ENCODE data around the gene ASS1. TPM values are rescaled to one million over a fixed set of nuclear protein-coding genes. Genes with fewer than 3 reads are reported as not detected.
"Not testable (repeated sequence)": the region's sequence is repeated elsewhere in the genome, so short reads cannot be mapped to it uniquely, and the experiment has no call there.

The ASS1 gene
- total RNA-seq (10 to 100 TPM; 37.6 to 88.3 (median 52.9) TPM), polyA plus RNA-seq (77.8 TPM)
- long read RNA-seq, donor 1, transcript ASS1-201 (15 exons, 1,564 nt), result major isoform, 81 of 106 reads
- long read RNA-seq, donor 1, transcript ASS1-203 (16 exons, 1,548 nt), result minor isoform, 7 of 106 reads
- long read RNA-seq, donor 1, partial matches to known transcripts, result 6 of 106 reads
- long read RNA-seq, donor 1, other reads (novel, unspliced or antisense), result 12 of 106 reads
- long read RNA-seq, donor 2, transcript ASS1-201 (15 exons, 1,564 nt), result major isoform, 33 of 43 reads
- long read RNA-seq, donor 2, partial matches to known transcripts, result 0 of 43 reads
- long read RNA-seq, donor 2, other reads (novel, unspliced or antisense), result 8 of 43 reads
- long read RNA-seq, donor 3, transcript ASS1-201 (15 exons, 1,564 nt), result major isoform, 446 of 577 reads
- long read RNA-seq, donor 3, transcript ASS1-203 (16 exons, 1,548 nt), result minor isoform, 24 of 577 reads
- long read RNA-seq, donor 3, partial matches to known transcripts, result 44 of 577 reads
- long read RNA-seq, donor 3, other reads (novel, unspliced or antisense), result 63 of 577 reads
- long read RNA-seq, donor 4, transcript ASS1-201 (15 exons, 1,564 nt), result major isoform, 48 of 58 reads
- long read RNA-seq, donor 4, partial matches to known transcripts, result 4 of 58 reads
- long read RNA-seq, donor 4, other reads (novel, unspliced or antisense), result 6 of 58 reads

DNA sequence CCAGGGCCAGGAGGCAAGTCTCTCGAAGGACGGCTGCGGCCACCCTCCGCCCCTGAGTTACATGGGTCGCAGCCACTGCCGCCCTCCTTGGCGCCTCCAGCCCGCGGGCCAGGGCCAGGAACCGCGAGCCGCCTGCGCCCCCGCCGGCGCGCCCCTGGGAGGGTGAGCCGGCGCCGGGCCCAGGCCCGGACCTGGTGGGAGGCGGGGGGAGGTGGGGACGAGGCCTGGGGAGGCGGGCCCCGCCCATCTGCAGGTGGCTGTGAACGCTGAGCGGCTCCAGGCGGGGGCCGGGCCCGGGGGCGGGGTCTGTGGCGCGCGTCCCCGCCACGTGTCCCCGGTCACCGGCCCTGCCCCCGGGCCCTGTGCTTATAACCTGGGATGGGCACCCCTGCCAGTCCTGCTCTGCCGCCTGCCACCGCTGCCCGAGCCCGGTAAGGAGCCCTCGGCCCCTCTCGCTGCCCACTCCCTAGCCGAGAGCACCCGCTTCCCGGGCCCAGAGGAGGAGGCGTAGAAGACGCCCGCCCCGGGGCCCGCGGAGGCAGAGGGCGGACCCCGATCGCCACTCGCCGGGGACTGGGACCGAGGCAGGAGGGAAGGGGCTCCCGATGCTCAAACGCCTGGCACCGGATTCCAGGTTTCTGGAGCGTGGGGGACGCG is at the start of gene ASS1:
Gene ASS1 (plus strand): TSS at position 397 of the 657 bp plus-strand sequence. CDS start 7,268 bp downstream, outside the sequence.
- peak within 1 kb of the TSS; percentile 81 for H3K4me3 ChIP-seq (ENCODE audit: low read length)
- peak within 1 kb of the TSS; percentile 64 for H3K27ac ChIP-seq (ENCODE audit: low read length)
- ATAC-seq, result peak; percentile 71 to 77
- H3K9me3 ChIP-seq (ENCODE audit: control insufficient read depth, low read length), result no peaks in the 10 kb centered on the region
- under 1% methylated on average over 65 of the region's 66 CpGs for WGBS
- intact Hi-C loops (cut with DNase I), result no loop called here
- H3K4me1 ChIP-seq (ENCODE audit: control insufficient read depth, insufficient read depth, low read length), result peaks cover 7% of the 10 kb centered on the region
- no peaks in the 10 kb centered on the region for H3K27me3 ChIP-seq (ENCODE audit: control insufficient read depth, insufficient read depth)
- peak; percentile 80 to 90 (median 89) for DNase-seq

GRCh38 chr9:130395810-130396435 is 48.8 kb upstream of the ASS1 start:
- intact Hi-C loops (cut with DNase I), result no loop called here
- H3K27me3 ChIP-seq (ENCODE audit: control insufficient read depth, insufficient read depth), result no peaks in the 10 kb centered on the region
- ATAC-seq (no peak), DNase-seq (no peak)
- WGBS, result 92% methylated on average over 26 of the region's 26 CpGs
- no peaks in the 10 kb centered on the region for H3K9me3 ChIP-seq (ENCODE audit: control insufficient read depth, low read length)
- H3K4me1 ChIP-seq (ENCODE audit: control insufficient read depth, insufficient read depth, low read length), result no peaks in the 10 kb centered on the region
- no peak overlapping the region for H3K27ac ChIP-seq (ENCODE audit: low read length)
- no peak overlapping the region for H3K4me3 ChIP-seq (ENCODE audit: low read length)

- Histone ChIP-seq H3K27ac (ENCODE audit: low read length) (no peak overlapping the region), H3K27me3 (ENCODE audit: control insufficient read depth, insufficient read depth) (no peaks in the 10 kb centered on the region), H3K9me3 (ENCODE audit: control insufficient read depth, low read length) (no peaks in the 10 kb centered on the region), H3K4me3 (ENCODE audit: low read length) (no peak overlapping the region), H3K4me1 (ENCODE audit: control insufficient read depth, insufficient read depth, low read length) (no peaks in the 10 kb centered on the region)
- ATAC-seq, result no peak
- DNase-seq, result no peak
- WGBS, result 94% methylated on average over 4 of the region's 4 CpGs
- intact Hi-C loops (cut with DNase I), result no loop called here
Observed at GRCh38 chr9:130396581-130396980, 48.2 kb upstream of the ASS1 start.

- H3K27me3 ChIP-seq (ENCODE audit: control insufficient read depth, insufficient read depth), result no peaks in the 10 kb centered on the region
- no peaks in the 10 kb centered on the region for H3K4me1 ChIP-seq (ENCODE audit: control insufficient read depth, insufficient read depth, low read length)
- H3K27ac ChIP-seq (ENCODE audit: low read length), result no peak overlapping the region
- 84% methylated on average over 17 of the region's 17 CpGs for WGBS
- no peak for DNase-seq
- ATAC-seq, result no peak
- no peaks in the 10 kb centered on the region for H3K9me3 ChIP-seq (ENCODE audit: control insufficient read depth, low read length)
- intact Hi-C loops (cut with DNase I), result no loop called here
- H3K4me3 ChIP-seq (ENCODE audit: low read length), result no peak overlapping the region
Observed at GRCh38 chr9:130398487-130399240, 46.1 kb upstream of the ASS1 start.

DNA sequence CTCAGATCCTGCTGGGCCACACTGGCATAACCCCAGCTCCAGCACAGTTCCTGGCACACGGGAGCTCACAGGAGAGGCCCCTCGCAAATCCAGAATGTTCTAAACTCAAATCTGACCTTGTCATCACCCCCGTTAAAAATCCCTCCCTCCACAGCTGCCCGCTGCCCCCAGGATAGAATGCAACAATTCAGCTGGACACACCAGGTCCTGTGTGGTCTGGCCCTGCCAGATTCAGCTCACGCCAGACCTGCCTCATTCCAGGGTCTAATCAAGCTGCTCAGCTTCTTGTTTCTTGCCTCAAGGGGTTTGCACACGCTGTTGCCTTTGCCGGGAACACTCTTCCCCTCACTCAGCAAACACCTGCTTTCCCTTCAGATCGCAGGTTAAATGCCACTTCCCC is 45.0 kb upstream of the ASS1 start:
- Histone ChIP-seq H3K27me3 (ENCODE audit: control insufficient read depth, insufficient read depth) (no peaks in the 10 kb centered on the region), H3K9me3 (ENCODE audit: control insufficient read depth, low read length) (no peaks in the 10 kb centered on the region), H3K4me3 (ENCODE audit: low read length) (no peak overlapping the region), H3K27ac (ENCODE audit: low read length) (no peak overlapping the region), H3K4me1 (ENCODE audit: control insufficient read depth, insufficient read depth, low read length) (no peaks in the 10 kb centered on the region)
- ATAC-seq, result no peak
- 77% methylated on average over 8 of the region's 8 CpGs for whole genome bisulfite sequencing
- DNase-seq, result no peak
- intact Hi-C loops (cut with DNase I), result no loop called here

DNA sequence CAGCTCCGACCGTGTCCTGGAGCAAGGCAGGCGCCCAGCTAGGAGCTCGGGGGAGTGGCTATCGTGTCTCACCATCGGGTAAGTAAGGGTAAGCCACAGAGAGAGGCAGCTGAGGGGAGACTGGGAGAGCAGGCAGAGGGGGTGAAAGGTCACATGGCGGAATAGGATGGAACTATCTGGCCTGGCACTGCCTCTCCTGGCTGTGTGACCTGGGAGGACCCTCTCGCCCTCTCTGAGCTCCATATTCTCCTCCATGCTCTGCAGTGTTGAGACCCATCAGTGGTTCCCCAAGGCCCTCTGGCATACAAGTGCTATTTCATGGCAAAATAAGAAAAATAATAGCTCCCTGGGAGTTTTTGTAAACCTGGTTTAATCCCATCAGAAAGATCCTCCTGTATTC is 43.9 kb upstream of the ASS1 start:
- DNase-seq (peak in 1 of 3 donors; percentile 48), ATAC-seq (no peak)
- Histone ChIP-seq H3K27me3 (ENCODE audit: control insufficient read depth, insufficient read depth) (no peaks in the 10 kb centered on the region), H3K4me1 (ENCODE audit: control insufficient read depth, insufficient read depth, low read length) (no peaks in the 10 kb centered on the region), H3K9me3 (ENCODE audit: control insufficient read depth, low read length) (no peaks in the 10 kb centered on the region), H3K27ac (ENCODE audit: low read length) (no peak overlapping the region), H3K4me3 (ENCODE audit: low read length) (no peak overlapping the region)
- intact Hi-C loops (cut with DNase I), result no loop called here
- WGBS, result 93% methylated on average over 8 of the region's 8 CpGs

- H3K9me3 ChIP-seq (ENCODE audit: control insufficient read depth, low read length); H3K27me3 ChIP-seq (ENCODE audit: control insufficient read depth, insufficient read depth); H3K4me1 ChIP-seq (ENCODE audit: control insufficient read depth, insufficient read depth, low read length); H3K27ac ChIP-seq (ENCODE audit: low read length); H3K4me3 ChIP-seq (ENCODE audit: low read length); intact Hi-C loops (cut with DNase I); DNase-seq; ATAC-seq: not testable (repeated sequence)
- 93% methylated on average over 3 of the region's 3 CpGs for WGBS
Observed at GRCh38 chr9:130401742-130402141, 43.0 kb upstream of the ASS1 start.

DNA sequence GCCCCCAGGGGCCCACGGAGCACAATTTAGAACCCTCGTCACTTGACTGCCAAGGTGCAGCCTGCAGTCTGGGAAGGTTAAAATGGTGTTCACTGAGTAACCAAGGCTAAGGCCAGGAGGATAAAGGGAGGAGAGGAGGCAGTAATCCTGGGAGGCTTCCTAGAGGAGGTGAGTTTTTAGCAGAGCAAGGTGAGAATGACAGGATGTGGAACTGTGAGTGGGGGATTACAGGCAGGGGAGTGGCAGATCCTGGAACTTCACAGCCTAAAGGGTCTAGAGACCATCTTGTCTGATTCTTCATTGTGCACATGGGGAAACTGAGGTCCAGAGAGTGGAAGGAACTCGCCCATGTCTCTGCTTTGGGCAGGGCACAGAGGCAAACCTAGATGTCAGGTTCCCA is 42.5 kb upstream of the ASS1 start:
- H3K27ac ChIP-seq (ENCODE audit: low read length), result no peak overlapping the region
- H3K4me1 ChIP-seq (ENCODE audit: control insufficient read depth, insufficient read depth, low read length), result no peaks in the 10 kb centered on the region
- no peaks in the 10 kb centered on the region for H3K27me3 ChIP-seq (ENCODE audit: control insufficient read depth, insufficient read depth)
- intact Hi-C loops (cut with DNase I), result no loop called here
- no peaks in the 10 kb centered on the region for H3K9me3 ChIP-seq (ENCODE audit: control insufficient read depth, low read length)
- ATAC-seq (no peak), DNase-seq (no peak)
- over 99% methylated on average over 3 of the region's 3 CpGs for WGBS
- no peak overlapping the region for H3K4me3 ChIP-seq (ENCODE audit: low read length)

- Histone ChIP-seq H3K27ac (ENCODE audit: low read length) (no peak overlapping the region), H3K4me1 (ENCODE audit: control insufficient read depth, insufficient read depth, low read length) (no peaks in the 10 kb centered on the region), H3K9me3 (ENCODE audit: control insufficient read depth, low read length) (no peaks in the 10 kb centered on the region), H3K27me3 (ENCODE audit: control insufficient read depth, insufficient read depth) (no peaks in the 10 kb centered on the region), H3K4me3 (ENCODE audit: low read length) (no peak overlapping the region)
- intact Hi-C loops (cut with DNase I), result no loop called here
- WGBS, result 86% methylated on average over 28 of the region's 28 CpGs
- peak in 1 of 3 donors; percentile 28 for DNase-seq
- no peak for ATAC-seq
Observed at GRCh38 chr9:130402645-130403440, 41.9 kb upstream of the ASS1 start.
